Cerebellar nuclear complex (tissue), 1 donor: ENCODE data around the gene MAP6.

Experiments
- DNase-seq, 2 experiments: peaks; one replicate each; lab custom pipeline; 2025; lab: John Stamatoyannopoulos, UW

MAP6 gene

DNA sequence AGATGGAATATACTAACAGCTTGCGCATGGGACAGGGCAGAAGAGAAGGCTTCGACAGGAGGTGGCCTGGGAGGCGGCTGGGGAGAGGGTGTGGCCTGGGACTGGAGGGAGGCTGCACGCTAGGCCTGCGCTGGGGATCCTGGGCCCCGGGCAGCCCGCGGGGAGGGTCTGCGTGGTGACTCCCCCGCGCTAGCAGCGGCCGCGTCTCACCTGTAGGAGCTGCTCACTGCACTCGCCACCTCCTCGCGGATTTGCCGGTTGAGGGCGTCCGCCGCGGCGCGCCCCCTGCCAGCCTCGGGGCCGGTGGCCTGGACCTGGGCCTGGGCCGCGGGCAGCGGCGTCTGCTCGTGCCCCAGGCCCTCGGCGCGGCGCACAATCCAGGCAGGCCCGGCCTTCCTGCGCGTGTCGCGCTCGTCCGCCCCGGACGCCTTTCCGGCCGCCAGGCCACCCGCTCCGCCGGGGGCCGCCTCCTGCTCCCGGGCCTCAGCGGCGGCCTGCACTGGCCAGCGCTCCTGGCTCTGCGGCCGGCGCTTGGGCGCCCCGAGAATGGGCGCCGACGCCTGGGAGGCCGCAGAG lies 1.5 kb downstream of the MAP6 start:
- no peak for DNase-seq

DNA sequence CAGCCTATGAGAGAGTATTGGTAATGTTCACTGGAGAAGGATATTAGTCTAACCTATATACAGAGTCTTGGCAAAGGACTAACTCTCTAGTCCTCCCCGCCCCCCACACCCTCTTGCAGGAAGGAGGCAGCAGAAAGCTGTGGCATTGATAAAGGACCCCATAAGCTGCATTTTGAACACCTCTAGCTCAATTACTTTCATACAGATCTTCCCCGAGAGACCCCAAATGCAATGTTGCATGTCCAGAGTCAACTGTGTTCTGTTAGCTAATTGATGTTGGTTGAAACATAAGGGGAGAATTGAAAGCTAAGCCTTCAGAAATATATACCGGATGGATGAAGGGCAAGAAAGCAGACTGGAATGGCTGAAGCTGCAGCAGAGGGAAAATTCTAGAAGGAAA lies 2.8 kb downstream of the MAP6 start:
- DNase-seq = no peak

- DNase-seq = no peak
Measured at GRCh38 chr11:75665126-75665525, 3.7 kb downstream of the MAP6 start.

DNA sequence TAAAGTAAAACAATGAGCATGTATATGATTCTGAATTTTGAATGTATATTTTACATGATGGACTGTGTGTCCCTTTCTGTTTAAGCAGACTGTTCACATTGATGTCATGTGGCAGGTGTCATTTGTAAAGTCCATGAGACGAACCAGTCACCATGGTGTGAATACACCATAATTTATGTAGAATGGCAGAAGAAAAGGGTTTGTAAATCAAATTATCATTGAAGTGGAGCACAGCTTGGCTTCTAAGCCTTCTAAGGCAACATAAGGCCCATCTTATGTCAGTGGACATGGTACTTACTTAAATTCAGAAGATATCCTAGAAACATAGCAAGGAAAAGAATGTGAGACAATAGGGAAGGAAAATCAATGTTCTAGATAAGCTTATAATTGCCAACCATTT lies 4.4 kb downstream of the MAP6 start:
- DNase-seq = no peak

- no peak for DNase-seq
Measured at GRCh38 chr11:75663808-75664207, 5.0 kb downstream of the MAP6 start.

DNA sequence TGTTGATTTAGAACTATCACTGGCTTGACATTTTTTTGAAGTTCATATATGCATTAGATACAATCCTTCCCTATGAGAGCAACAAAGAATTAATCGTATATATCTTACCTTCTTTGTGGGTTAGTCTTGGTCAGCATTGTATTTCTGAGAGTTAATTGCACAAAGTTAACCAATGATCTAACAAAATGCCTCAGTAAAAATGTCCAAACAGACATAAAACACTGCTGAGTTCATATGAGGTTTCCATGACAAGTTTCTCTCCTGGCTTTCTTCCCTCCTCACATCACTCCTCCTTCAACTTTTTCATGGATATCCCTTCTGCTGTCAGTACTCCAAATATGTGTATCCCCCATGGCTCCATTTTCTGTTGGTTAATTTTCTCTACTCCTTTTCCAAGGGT lies 9.0 kb downstream of the MAP6 start:
- DNase-seq = no peak

- DNase-seq = no peak
Measured at GRCh38 chr11:75656044-75656727, 12.7 kb downstream of the MAP6 start.

- DNase-seq = no peak
Measured at GRCh38 chr11:75655605-75656004, 13.2 kb downstream of the MAP6 start.

- DNase-seq = no peak
Measured at GRCh38 chr11:75654314-75654713, 14.5 kb downstream of the MAP6 start.

- no peak for DNase-seq
Measured at GRCh38 chr11:75653532-75653931, 15.3 kb downstream of the MAP6 start.

DNA sequence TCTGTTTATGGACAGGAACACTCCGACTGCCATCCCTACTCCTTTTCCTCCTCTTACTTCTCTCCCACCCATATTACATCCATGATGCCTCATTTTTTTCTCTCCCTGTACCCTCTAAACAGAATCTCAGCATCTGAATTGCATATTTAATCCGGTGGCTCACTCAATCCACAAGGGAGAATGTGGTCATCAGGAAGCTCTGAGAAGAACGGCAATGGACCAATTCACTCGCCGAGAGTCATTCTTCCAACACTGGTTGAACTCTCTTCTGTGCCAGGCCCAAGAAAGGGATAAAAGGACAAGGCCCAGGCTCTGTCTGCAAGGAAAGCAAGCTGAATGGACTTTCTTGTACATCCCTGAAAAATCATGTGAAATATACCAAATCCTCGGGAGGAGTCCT lies 15.9 kb downstream of the MAP6 start:
- no peak for DNase-seq

DNA sequence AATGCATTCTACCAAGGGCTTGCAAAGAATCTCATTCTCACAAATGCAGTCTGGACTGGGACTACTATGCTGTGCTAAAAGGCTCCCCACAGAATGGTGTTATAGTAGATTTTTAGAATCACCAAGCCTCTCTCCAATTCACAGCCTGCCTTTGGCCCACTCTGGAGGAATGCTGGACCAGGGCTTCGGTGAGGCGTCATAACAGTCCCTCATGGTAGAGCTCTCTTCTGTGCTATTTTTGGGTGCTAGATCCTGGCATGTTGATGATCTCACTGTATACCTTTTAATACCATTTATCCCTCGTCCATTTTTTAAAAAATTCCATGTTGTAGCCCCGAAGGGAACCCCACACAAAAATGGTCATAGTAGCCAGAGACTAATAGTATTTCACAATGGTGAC lies 17.6 kb downstream of the MAP6 start:
- DNase-seq = no peak

- DNase-seq = no peak
Measured at GRCh38 chr11:75650167-75650723, 18.6 kb downstream of the MAP6 start.

- no peak for DNase-seq
Measured at GRCh38 chr11:75644946-75645345, 23.9 kb downstream of the MAP6 start.

DNA sequence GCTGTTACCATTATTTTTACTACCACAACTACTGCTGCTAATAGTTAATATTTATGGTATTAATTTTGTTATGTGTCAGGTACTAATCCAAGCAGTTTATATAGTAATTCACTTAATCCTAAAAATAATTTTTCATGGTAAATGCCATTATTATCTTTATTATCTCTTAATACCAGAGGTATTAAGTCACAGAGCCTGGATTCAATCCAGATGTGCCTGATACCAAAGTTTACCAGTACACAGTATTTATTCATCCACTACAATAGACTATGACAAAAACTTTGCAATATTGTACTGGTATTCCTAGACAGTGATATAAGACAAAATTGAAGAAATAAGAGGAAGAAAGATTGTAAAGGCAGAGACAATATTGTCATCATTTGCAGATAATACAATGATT lies 24.5 kb downstream of the MAP6 start:
- DNase-seq = no peak

GRCh38 chr11:75642402-75643113 lies 26.3 kb downstream of the MAP6 start:
- no peak for DNase-seq

- DNase-seq = peak; percentile 78 to 91
Measured at GRCh38 chr11:75639762-75640181, 29.1 kb downstream of the MAP6 start.

GRCh38 chr11:75637998-75638397 lies 30.8 kb downstream of the MAP6 start:
- DNase-seq = no peak

- DNase-seq = no peak
Measured at GRCh38 chr11:75635066-75635862, 33.6 kb downstream of the MAP6 start.

DNA sequence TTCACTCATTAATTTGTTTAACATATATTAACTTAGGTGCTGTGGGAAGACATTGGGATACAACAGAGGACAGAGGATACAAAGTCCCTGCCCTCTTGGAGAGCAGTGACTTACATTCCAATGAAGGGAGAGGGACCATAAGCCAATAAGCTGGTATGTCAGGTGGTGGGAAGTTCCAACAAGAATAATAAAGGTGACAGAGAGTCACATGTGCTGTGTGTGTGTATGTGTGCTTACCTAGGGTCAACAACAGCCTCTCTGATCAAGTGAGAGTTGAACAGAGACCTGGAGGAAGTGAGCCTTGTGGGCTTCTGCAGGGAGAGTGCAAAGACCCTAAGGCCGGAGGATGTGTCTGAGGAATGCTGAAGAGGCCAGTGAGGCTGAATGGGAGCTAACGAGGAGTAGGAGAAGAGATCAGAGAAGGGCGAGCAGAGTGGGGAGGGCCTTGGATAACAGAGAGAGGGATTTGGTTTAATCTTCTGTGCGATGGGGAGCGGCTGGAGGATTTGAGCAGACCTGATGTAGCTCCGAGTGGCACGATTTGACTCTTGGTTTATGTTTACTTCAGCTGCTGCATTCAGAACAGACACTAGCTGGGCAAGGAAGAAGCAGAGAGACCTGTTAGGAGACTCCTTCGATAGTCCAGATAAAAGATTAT lies 35.3 kb downstream of the MAP6 start:
- no peak for DNase-seq

GRCh38 chr11:75632962-75633361 lies 35.9 kb downstream of the MAP6 start:
- DNase-seq = no peak

DNA sequence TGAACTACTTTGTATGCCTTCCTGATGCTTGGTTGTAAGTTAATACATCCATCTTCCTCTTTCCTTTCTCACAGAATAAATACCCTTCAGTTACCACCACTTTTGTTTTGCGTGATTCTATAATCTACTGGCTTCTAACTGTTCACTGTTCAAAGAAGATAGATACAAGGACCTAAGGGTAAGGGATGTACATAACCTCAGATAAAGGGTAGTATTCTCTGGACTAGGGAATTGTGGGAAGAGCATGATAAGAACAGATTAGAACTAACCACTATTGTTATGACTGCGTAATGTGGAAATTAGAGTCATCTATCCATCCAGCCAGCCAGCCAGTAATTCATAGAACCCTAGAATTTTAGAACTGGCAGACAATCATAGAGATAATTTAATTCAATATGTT lies 36.4 kb downstream of the MAP6 start:
- no peak for DNase-seq
